CD14-positive monocyte (primary cell): ENCODE measurements around the gene FAM43A. TPM values are rescaled to one million over a fixed set of nuclear protein-coding genes. Genes with fewer than 3 reads are reported as not detected.

Source experiments
- DNase-seq, 3 donors: peaks; one replicate each; pipeline ENCODE4 v3.0.0-alpha.2; 2011 to 2022
- H2AFZ ChIP-seq: 2 replicates; pipeline ENCODE4 v1.6.0; 2012; ENCODE audit warnings: mild to moderate bottlenecking, low read depth, low read length, inconsistent platforms; ENCODE audit not compliant: insufficient read depth, poor library complexity, severe bottlenecking
- H3K27ac ChIP-seq, 2 donors: 1 replicate in 1 of 2; 2 replicates in 1 of 2; pipeline ENCODE4 v1.5.1; 2012 to 2013; ENCODE audit warnings: low read length in 2 of 2, control low read depth in 1 of 2, inconsistent platforms in 1 of 2, low read depth in 1 of 2, mild to moderate bottlenecking in 1 of 2
- H3K27me3 ChIP-seq, 2 donors: one replicate each; pipeline versions ENCODE4 v1.6.0 to v1.6.1; 2011 to 2013; ENCODE audit warnings: low read length in 2 of 2; ENCODE audit not compliant: control insufficient read depth in 2 of 2, insufficient read depth in 2 of 2
- H3K36me3 ChIP-seq, 2 donors: replicated peaks in 1 of 2; 1 replicate in 1 of 2; 2 replicates in 1 of 2; pipeline versions ENCODE4 v1.5.1 to v1.6.1; 2012 to 2013; ENCODE audit warnings: low read length in 2 of 2, control low read depth in 1 of 2, inconsistent platforms in 1 of 2, mild to moderate bottlenecking in 1 of 2; ENCODE audit not compliant: insufficient read depth in 2 of 2, control insufficient read depth in 1 of 2
- H3K4me1 ChIP-seq, 2 donors: 1 replicate in 1 of 2; 2 replicates in 1 of 2; pipeline versions ENCODE4 v1.5.1 to v1.6.1; 2012 to 2013; ENCODE audit warnings: low read length in 2 of 2, control low read depth in 1 of 2, inconsistent platforms in 1 of 2, mild to moderate bottlenecking in 1 of 2, moderate library complexity in 1 of 2; ENCODE audit not compliant: insufficient read depth in 2 of 2, control insufficient read depth in 1 of 2
- H3K4me2 ChIP-seq: replicated peaks from 2 replicates; pipeline ENCODE3; 2012; ENCODE audit warnings: low read length, moderate library complexity, mild to moderate bottlenecking; ENCODE audit not compliant: poor library complexity, severe bottlenecking; ENCODE audit errors: extremely low read depth
- H3K4me3 ChIP-seq, 3 experiments: fragments of 200-600 bp in 1 of 3; sonication (generic) in 1 of 3; replicated peaks in 1 of 3; 1 replicate in 2 of 3; 2 replicates in 1 of 3; pipeline ENCODE4 v1.5.1; 2011 to 2013; ENCODE audit warnings: low read length in 3 of 3, mild to moderate bottlenecking in 3 of 3, control low read depth in 2 of 3, low read depth in 2 of 3, inconsistent platforms in 1 of 3, moderate library complexity in 1 of 3
- H3K79me2 ChIP-seq: 2 replicates; pipeline ENCODE4 v1.6.0; 2012; ENCODE audit warnings: mild to moderate bottlenecking, control low read depth, inconsistent platforms, low read length, moderate library complexity; ENCODE audit not compliant: insufficient read depth
- H3K9ac ChIP-seq: 2 replicates; pipeline ENCODE4 v1.6.0; 2017; ENCODE audit warnings: low read length, mild to moderate bottlenecking; ENCODE audit not compliant: insufficient read depth, poor library complexity, severe bottlenecking
- H3K9me3 ChIP-seq, 2 donors: replicated peaks in 1 of 2; 1 replicate in 1 of 2; 2 replicates in 1 of 2; pipeline versions ENCODE4 v1.5.1 to v1.6.1; 2012 to 2013; ENCODE audit warnings: low read length in 2 of 2, control low read depth in 1 of 2; ENCODE audit not compliant: control insufficient read depth in 1 of 2, insufficient read depth in 1 of 2
- H4K20me1 ChIP-seq: 2 replicates; pipeline ENCODE4 v1.6.0; 2012; ENCODE audit warnings: mild to moderate bottlenecking, low read length, control low read depth, moderate library complexity; ENCODE audit not compliant: insufficient read depth
- H3K27ac Mint-ChIP-seq, 7 donors: one replicate each; pipeline ENCODE4 v1.8.0; 2020; ENCODE audit warnings: mild to moderate bottlenecking in 7 of 7, mixed read lengths in 7 of 7, moderate library complexity in 6 of 7, inconsistent platforms in 2 of 7
- H3K27me3 Mint-ChIP-seq, 3 donors: one replicate each; pipeline ENCODE4 v1.8.0; 2021 to 2022; ENCODE audit warnings: low read depth in 3 of 3, mild to moderate bottlenecking in 3 of 3, mixed read lengths in 3 of 3, moderate library complexity in 3 of 3, inconsistent platforms in 1 of 3
- H3K36me3 Mint-ChIP-seq, 2 donors: one replicate each; pipeline ENCODE4 v1.8.0; 2020; ENCODE audit warnings: mixed read lengths in 2 of 2, inconsistent platforms in 1 of 2, mild to moderate bottlenecking in 1 of 2
- H3K4me1 Mint-ChIP-seq: one replicate; pipeline ENCODE4 v1.8.0; 2020; ENCODE audit warnings: mild to moderate bottlenecking, mixed read lengths
- H3K4me3 Mint-ChIP-seq, 2 donors: one replicate each; pipeline ENCODE4 v1.8.0; 2020; ENCODE audit warnings: mild to moderate bottlenecking in 2 of 2, mixed read lengths in 2 of 2, moderate library complexity in 1 of 2
- H3K9me3 Mint-ChIP-seq, 7 donors: one replicate each; pipeline ENCODE4 v1.8.0; 2020 to 2022; ENCODE audit warnings: mixed read lengths in 7 of 7, mild to moderate bottlenecking in 6 of 7, moderate library complexity in 6 of 7, inconsistent platforms in 2 of 7
- CTCF ChIP-seq: fragments of 200-600 bp; IDR thresholded peaks from one replicate; pipeline ENCODE4 v1.8.0; 2022; ENCODE audit warnings: antibody characterized with exemption, mild to moderate bottlenecking
- WGBS: methylation state at CpG from one replicate; pipeline ENCODE4 v1.1.5; 2013; ENCODE audit warnings: missing lambda C conversion rate; ENCODE audit not compliant: insufficient coverage; 5-methylcytosine and 5-hydroxymethylcytosine counted together
- intact Hi-C, 2 donors: fragments of 100-400 bp; cut with micrococcal nuclease; formaldehyde crosslinking; loops; one replicate each; pipeline versions ENCODE4 v1.15.0 to v1.15.1; 2023
- polyA plus RNA-seq, 3 donors: library from polyadenylated mRNA; depleted of rRNA in 1 of 3; unstranded in 2 of 3; stranded (reverse) in 1 of 3; fragments of 300-500 nt in 2 of 3; fragments of >200 nt in 1 of 3; fragmentation: Illumina TruSeq in 2 of 3; gene quantifications; 1 replicate in 2 of 3; 2 replicates in 1 of 3; pipeline ENCODE4 v1.2.3, GENCODE V29; 2012 to 2021
- small RNA-seq: library from RNA; depleted of rRNA; stranded (forward); fragments of <200 nt; gene quantifications from one replicate; pipeline ENCODE3, GENCODE V24; 2012; ENCODE audit warnings: low read depth; ENCODE audit not compliant: insufficient read length

The FAM43A gene
- polyA plus RNA-seq, 3 donors: 6.6 to 11.3 (median 9.8) TPM

DNA sequence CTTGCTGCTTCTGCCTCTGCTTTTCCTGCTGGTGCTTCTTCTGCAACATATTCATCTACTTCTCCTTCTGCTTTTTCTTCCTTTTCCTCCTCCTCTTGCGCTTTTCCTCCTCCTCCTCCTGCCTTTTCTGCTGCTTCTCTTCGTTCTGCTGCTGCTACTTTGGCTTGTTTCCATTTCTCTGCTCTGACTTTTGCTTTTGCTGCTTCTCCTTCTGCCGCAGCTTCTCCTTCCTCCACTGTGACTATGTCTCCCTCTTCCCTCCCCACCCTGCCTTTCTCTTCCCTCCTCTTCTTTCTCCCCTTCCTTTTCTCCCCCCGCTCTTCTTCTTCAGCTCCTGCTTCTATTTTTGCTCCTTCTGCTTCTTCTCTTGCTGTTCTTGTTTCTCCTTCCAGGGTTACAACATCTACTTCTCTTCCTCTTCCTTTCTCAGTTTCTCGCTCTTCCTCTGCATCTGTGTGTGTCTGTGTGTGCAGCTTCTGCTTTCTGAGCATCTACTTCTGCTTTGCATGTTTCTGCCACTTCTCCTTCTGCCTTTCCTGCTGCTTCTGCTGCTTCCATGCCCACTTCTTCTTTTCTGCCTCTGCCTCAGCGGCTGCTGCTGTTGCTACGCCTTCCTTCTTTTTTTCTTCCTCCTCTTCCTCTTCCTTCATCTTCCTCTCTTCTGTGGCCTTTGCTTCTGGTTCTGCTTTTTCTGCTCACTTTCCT, 51.4 kb downstream of the FAM43A start:
- intact Hi-C loops: loop anchor here (2.0 to 10.0 kb wide), 4 partner anchors 32 to 365 kb away; partner anchors contain the start of gene FAM43A (in 1 of the 2)
- H3K79me2 ChIP-seq: no peaks in the 10 kb centered on the region
- TF ChIP-seq CTCF: no peak
- H3K27me3 ChIP-seq: no peaks in the 10 kb centered on the region
- H3K36me3 Mint-ChIP-seq: no peaks in the 10 kb centered on the region
- no peak overlapping the region for H3K4me3 ChIP-seq
- peaks cover 9 to 11% of the 10 kb centered on the region in 2 donors for H3K4me1 ChIP-seq
- peaks cover 7% of the 10 kb centered on the region for H3K4me1 Mint-ChIP-seq
- H4K20me1 ChIP-seq: peaks cover 5% of the 10 kb centered on the region
- peak overlapping the region; percentile 11 for H3K9ac ChIP-seq
- H3K27ac ChIP-seq: peak overlapping the region; percentile 71 to 88
- H3K36me3 ChIP-seq: no peaks in the 10 kb centered on the region
- 6% methylated on average over 6 of the region's 7 CpGs for WGBS
- H3K4me3 Mint-ChIP-seq: no peak overlapping the region
- H3K4me2 ChIP-seq: no peak overlapping the region
- no peak overlapping the region for H3K27ac Mint-ChIP-seq
- H3K9me3 ChIP-seq: peaks cover 34% of the 10 kb centered on the region in 2 donors
- no peak overlapping the region for H2AFZ ChIP-seq
- peaks cover 2 to 30% (median 6%) of the 10 kb centered on the region in 7 donors for H3K9me3 Mint-ChIP-seq
- peaks cover 0 to 1% (median 0%) of the 10 kb centered on the region in 3 donors for H3K27me3 Mint-ChIP-seq
- peak; percentile 92 to 98 (median 94) for DNase-seq

Small RNAs within 50 kb of the gene (small RNA-seq; reads per million reads assigned to genes)
- not detected for gene AC046143.2

Other genes with a start within 250 kb of the FAM43A start
- 10 to 100 TPM in 1 of 3 donors, 1 to 10 TPM in 2; 4.7 to 19.5 (median 5.2) TPM for gene ATP13A3, start 198.9 kb upstream of the FAM43A start, polyA plus RNA-seq
- under 1 TPM in 1 of 3 donors, not detected in 2; 0.68 TPM for gene TMEM44, start 52.5 kb upstream of the FAM43A start, polyA plus RNA-seq
- 10 to 100 TPM in 1 of 3 donors, 1 to 10 TPM in 2; 6.7 to 30.9 (median 9.9) TPM for gene LSG1, start 13.7 kb upstream of the FAM43A start, polyA plus RNA-seq